Glutamatergic neuron (in vitro differentiated cells): ENCODE data around the gene STK4. TPM values are rescaled to one million over a fixed set of nuclear protein-coding genes. Genes with fewer than 3 reads are reported as not detected.

Source experiments
- DNase-seq: peaks from one replicate; pipeline ENCODE4 v3.0.0; 2022
- H3K27ac Mint-ChIP-seq: one replicate; pipeline ENCODE4 v1.8.0; 2020; ENCODE audit warnings: mild to moderate bottlenecking, mixed read lengths, inconsistent platforms; ENCODE audit not compliant: unreplicated experiment
- H3K27me3 Mint-ChIP-seq: one replicate; pipeline ENCODE4 v1.8.0; 2020; ENCODE audit warnings: mild to moderate bottlenecking, moderate library complexity, mixed read lengths, inconsistent platforms; ENCODE audit not compliant: unreplicated experiment
- H3K36me3 Mint-ChIP-seq: one replicate; pipeline ENCODE4 v1.8.0; 2020; ENCODE audit warnings: mild to moderate bottlenecking, mixed read lengths, inconsistent platforms; ENCODE audit not compliant: unreplicated experiment
- H3K4me1 Mint-ChIP-seq: one replicate; pipeline ENCODE4 v1.8.0; 2020; ENCODE audit warnings: mild to moderate bottlenecking, low read depth, mixed read lengths, inconsistent platforms; ENCODE audit not compliant: unreplicated experiment
- H3K4me3 Mint-ChIP-seq: one replicate; pipeline ENCODE4 v1.8.0; 2020; ENCODE audit warnings: mild to moderate bottlenecking, mixed read lengths, inconsistent platforms; ENCODE audit not compliant: unreplicated experiment
- H3K9me3 Mint-ChIP-seq: one replicate; pipeline ENCODE4 v1.8.0; 2020; ENCODE audit warnings: mild to moderate bottlenecking, moderate library complexity, mixed read lengths, inconsistent platforms; ENCODE audit not compliant: unreplicated experiment
- CTCF ChIP-seq: fragments of 200-600 bp; sonication (generic); IDR thresholded peaks from one replicate; pipeline ENCODE4 v1.5.0; 2021; ENCODE audit not compliant: partially characterized antibody, unreplicated experiment
- total RNA-seq: library from RNA; stranded (reverse); fragmentation: NEBNext Ultra II Directional; extraction: Animal tissue kit (Norgen Biotek cat#: 25700); gene quantifications from one replicate; pipeline ENCODE4 v1.2.1, GENCODE V29; 2021; ENCODE audit not compliant: unreplicated experiment

The STK4 gene
- total RNA-seq, 1 donor from 2014 or later: 32.6 TPM

- Mint-ChIP-seq H3K27me3 (no peaks in the 10 kb centered on the region), H3K36me3 (no peaks in the 10 kb centered on the region), H3K4me1 (no peaks in the 10 kb centered on the region), H3K4me3 (no peak overlapping the region), H3K27ac (no peak overlapping the region), H3K9me3 (no peaks in the 10 kb centered on the region)
- TF ChIP-seq CTCF: no peak
- no peak for DNase-seq
Observed at GRCh38 chr20:44950368-44950767, 15.9 kb upstream of the STK4 start.

DNA sequence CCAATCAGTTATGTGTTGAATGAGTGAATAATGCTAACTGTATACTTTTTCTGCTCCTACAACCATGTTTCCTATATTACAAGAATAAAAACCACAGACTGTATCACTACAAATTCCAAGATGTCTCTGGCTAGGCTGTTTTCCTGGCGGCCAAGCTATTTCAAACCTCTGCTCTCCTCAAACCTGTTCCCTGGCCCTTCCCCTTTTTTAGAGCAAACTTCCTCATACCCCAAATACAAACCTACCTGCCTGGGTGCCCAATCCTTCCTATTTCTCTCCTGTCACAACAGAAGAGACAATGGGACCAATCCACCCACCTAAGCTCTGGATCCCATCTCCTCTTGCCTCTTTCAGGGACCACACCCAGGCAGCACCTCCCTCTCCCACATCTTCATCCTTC lies 13.6 kb upstream of the STK4 start:
- TF ChIP-seq CTCF: no peak
- Mint-ChIP-seq H3K27me3 (no peaks in the 10 kb centered on the region), H3K4me3 (no peak overlapping the region), H3K27ac (no peak overlapping the region), H3K4me1 (no peaks in the 10 kb centered on the region), H3K36me3 (no peaks in the 10 kb centered on the region), H3K9me3 (no peaks in the 10 kb centered on the region)
- no peak for DNase-seq

DNA sequence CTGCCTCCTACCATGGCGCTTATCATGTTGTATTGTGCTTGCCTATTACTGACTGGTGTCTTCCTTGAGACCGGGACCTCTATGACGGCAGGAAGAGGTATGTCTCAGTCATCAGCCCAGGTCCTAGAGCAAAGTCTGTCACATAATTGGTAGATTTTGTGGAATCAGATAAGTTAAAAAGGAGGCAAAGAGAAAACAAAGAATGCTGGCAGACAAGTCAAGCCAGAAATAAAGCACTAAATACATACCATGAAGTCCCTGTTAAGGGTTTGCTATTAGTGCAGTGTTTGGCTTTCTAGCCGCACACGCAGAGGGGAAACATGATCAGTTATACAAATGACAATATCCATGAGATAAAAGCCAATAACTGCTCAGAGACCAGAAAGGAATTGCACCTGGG lies 12.1 kb upstream of the STK4 start:
- Mint-ChIP-seq H3K4me3 (no peak overlapping the region), H3K27ac (no peak overlapping the region), H3K27me3 (no peaks in the 10 kb centered on the region), H3K36me3 (no peaks in the 10 kb centered on the region), H3K9me3 (no peaks in the 10 kb centered on the region), H3K4me1 (peaks cover 6% of the 10 kb centered on the region)
- no peak for DNase-seq
- no peak for TF ChIP-seq CTCF

DNA sequence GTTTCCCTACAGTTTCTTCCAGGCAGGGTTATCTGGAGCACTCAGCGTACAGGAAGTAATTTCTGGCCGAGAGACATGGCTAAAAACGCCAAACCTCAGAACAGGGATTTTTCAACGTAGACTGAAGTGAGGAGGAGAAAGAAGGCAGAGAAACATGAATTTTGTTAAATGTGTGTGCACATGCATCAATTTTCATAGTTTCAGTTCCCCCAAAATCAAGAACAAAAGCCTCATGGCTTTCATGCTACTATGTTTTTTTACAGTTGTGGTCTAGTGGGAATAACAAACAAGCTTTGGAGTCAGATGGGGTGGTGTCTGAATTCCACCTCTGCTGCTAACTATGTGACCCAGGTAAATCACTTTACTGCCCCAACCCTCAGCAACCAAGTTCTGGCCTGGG lies 11.0 kb upstream of the STK4 start:
- H3K4me3 Mint-ChIP-seq: no peak overlapping the region
- TF ChIP-seq CTCF: no peak
- no peaks in the 10 kb centered on the region for H3K9me3 Mint-ChIP-seq
- no peak for DNase-seq
- H3K4me1 Mint-ChIP-seq: peaks cover 11% of the 10 kb centered on the region
- no peaks in the 10 kb centered on the region for H3K27me3 Mint-ChIP-seq
- no peaks in the 10 kb centered on the region for H3K36me3 Mint-ChIP-seq
- no peak overlapping the region for H3K27ac Mint-ChIP-seq

GRCh38 chr20:44956410-44956809 lies 9.9 kb upstream of the STK4 start:
- Mint-ChIP-seq H3K27ac (no peak overlapping the region), H3K9me3 (no peaks in the 10 kb centered on the region), H3K27me3 (no peaks in the 10 kb centered on the region), H3K4me3 (no peak overlapping the region), H3K36me3 (no peaks in the 10 kb centered on the region), H3K4me1 (peaks cover 11% of the 10 kb centered on the region)
- TF ChIP-seq CTCF: no peak
- no peak for DNase-seq
